Activated gamma-delta T cell treated with Interleukin-2 at 50 U/mL for 16 hours (primary cell): Measurements from ENCODE around the gene TMEM39A.

Experiments
- DNase-seq: peaks from one replicate; pipeline ENCODE4 v3.0.0-alpha.2; 2020

The TMEM39A gene

DNA sequence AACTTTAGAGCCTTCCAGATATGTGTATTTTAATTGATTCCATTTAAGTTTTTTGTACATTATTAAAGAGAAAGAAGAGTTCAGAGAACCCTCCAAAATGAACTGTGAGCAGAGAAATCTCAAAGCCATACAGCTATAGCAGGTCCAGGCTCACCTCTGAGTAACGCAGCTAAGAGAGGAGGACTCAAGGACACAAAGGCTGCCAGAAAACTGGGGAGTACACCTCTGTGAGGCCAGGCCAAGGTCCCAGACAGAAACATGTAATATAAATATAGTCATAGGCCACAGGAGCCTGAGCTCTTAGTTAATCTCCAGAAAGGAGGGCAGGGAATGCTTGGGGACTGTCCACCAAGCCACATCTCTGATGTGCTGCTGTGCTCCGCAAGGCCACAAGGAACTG, 66.5 kb downstream of the TMEM39A start:
- DNase-seq = no peak

DNA sequence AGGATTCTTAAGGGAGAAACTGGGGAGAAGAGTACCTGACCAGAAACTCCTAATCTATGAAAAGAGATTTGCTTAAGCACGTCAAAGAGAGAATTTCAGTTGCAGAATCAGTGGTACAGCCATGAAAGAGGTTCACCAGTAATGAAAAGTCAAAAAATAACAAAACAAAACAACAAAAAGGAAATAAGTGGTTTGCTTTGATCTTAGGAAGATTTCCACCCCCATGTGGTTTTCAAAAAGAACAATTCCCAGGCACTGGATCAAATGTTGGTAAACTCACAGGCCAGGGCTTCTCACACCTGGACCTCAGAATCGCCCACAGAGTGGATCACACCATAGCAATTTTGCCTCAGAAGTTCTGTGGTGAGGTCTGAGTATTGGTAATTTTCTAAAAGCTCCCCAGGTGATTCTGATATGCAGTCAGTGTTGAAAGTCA, 67.5 kb downstream of the TMEM39A start:
- no peak for DNase-seq

DNA sequence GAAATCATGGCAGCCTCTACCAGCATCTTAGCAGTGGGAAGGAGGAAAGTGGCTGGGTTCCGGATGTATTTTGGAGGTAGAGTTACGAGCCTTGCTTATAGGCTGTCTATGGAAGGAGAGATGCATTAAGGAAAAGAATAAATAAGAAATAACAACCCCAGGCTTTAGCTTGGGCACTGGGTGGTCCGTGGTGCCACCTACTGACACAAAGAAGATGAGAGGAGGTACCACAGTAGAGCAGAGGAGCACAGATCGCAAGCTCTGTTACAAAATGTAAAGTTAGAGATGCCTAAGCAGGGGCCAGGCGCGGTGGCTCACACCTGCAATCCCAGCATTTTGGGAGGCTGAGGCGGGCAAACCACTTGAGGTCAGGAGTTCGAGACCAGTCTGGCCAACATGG, 74.8 kb downstream of the TMEM39A start:
- DNase-seq = no peak

DNA sequence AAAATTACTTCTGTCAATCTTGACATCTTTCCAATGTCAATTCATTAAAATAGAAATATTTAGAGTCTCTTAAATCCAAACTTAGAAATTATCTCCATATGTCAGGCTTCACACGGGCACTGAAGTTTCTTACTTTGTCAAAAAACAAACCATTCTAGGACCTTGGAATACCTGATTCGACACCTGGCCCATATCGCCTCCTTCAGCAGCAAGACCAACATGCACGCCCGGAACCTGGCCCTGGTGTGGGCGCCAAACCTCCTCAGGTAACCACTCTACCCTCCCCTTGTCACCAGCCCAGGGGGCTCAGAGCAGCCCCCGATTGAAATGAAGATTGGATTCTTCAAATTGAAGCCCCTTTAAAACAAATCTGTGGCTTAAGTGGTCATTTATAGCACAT, 81.3 kb downstream of the TMEM39A start:
- DNase-seq = no peak

DNA sequence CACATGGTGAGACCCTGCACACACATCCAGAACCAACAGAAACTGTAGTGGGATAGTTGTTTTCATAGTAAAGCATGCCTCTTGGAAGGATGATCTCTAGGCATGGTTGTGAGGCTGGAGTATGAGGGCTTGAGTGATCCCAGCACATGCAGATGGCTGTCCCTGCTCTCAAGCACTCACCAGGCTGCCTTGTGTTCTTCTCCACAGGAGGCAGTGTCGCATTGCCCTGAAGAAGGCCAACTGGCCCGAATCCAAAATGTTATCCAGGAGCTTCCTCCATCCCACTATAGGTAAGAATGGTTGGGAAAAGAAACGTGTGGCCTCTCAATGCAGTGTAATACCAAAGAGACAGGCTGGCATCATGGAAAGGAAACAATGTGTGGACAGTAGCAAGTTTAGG, 82.7 kb downstream of the TMEM39A start:
- DNase-seq = no peak
